Heart left ventricle (tissue), 13 donors: ENCODE data around the gene HSF4.

Experiments used
- POLR2A ChIP-seq, 2 donors: fragments of 450-650 bp; IDR thresholded peaks; one replicate each; pipeline ENCODE4 v1.6.1; 2017; ENCODE audit warnings: antibody characterized with exemption in 2 of 2, mild to moderate bottlenecking in 2 of 2, moderate library complexity in 2 of 2
- TF ChIP-seq, protein P1 (sequence below), 12 donors: fragments of 200-600 bp; sonication (generic) in 4 of 12; IDR thresholded peaks; one replicate each; pipeline versions ENCODE4 v1.5.0 to v1.8.0; 2018 to 2022; ENCODE audit warnings: antibody characterized with exemption in 12 of 12, mild to moderate bottlenecking in 5 of 12
- donor health status: ischemic (EF 13 %, LVEDD 7.1; RV severe dilation, severe dysfunction).
- donor health status: DM: no; HTN: yes; CAD: no.
- donor health status: DM: no; HTN: no; CAD: no.
- donor health status: ischemic (EF 25% LVEDD 6.9; RV normal size, moderate dysfunction).
- donor health status: ischemic (EF 25% LVEDD 5.7; RV mildly dilated, moderate dysfunction).
- donor health status: ischemic (EF 35%, LVEDD 5.7; RV mildly dilated, moderate dysfunction).
- donor health status: nonischemic (EF 11% LVEDD 7.7; RV severe dilation, severe dysfunction).
- donor health status: DM: yes; HTN: yes; CAD: no.
- donor health status: PGD.
- donor health status: ischemic (EF 29% LVEDD 5.4; RV normal size, mild dysfunction).
- donor health status: nonischemic (EF 23%, LVEDD 6.1; RV moderate dilation, normal function).

DNA sequence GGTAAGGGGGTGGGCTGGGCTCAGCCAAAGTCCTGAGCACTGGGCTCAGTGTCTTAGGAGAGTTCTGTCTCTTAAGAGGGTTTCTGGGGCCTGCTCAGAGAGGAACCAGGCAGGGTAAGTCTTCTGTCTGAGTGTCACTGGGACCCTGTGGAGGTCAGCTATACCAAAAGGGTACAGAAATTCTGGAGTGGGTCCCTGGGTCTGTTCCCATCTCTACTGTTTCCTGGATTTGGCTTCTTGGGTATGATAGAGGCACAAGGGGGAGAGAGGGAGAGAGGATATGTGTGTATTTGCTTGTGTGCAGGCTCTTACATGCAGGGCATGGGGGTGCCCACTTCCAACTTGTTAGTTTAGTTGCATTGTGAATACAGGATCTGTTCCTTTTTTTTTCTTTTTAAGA, 29.0 kb downstream of the HSF4 start:
- TF ChIP-seq, protein P1, sequence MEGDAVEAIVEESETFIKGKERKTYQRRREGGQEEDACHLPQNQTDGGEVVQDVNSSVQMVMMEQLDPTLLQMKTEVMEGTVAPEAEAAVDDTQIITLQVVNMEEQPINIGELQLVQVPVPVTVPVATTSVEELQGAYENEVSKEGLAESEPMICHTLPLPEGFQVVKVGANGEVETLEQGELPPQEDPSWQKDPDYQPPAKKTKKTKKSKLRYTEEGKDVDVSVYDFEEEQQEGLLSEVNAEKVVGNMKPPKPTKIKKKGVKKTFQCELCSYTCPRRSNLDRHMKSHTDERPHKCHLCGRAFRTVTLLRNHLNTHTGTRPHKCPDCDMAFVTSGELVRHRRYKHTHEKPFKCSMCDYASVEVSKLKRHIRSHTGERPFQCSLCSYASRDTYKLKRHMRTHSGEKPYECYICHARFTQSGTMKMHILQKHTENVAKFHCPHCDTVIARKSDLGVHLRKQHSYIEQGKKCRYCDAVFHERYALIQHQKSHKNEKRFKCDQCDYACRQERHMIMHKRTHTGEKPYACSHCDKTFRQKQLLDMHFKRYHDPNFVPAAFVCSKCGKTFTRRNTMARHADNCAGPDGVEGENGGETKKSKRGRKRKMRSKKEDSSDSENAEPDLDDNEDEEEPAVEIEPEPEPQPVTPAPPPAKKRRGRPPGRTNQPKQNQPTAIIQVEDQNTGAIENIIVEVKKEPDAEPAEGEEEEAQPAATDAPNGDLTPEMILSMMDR (IDR thresholded peaks at IDR 0.05): no peak
- no peak for TF ChIP-seq POLR2A (IDR thresholded peaks at IDR 0.05)
